Measurements from ENCODE around the gene FSTL5.

The FSTL5 gene

DNA sequence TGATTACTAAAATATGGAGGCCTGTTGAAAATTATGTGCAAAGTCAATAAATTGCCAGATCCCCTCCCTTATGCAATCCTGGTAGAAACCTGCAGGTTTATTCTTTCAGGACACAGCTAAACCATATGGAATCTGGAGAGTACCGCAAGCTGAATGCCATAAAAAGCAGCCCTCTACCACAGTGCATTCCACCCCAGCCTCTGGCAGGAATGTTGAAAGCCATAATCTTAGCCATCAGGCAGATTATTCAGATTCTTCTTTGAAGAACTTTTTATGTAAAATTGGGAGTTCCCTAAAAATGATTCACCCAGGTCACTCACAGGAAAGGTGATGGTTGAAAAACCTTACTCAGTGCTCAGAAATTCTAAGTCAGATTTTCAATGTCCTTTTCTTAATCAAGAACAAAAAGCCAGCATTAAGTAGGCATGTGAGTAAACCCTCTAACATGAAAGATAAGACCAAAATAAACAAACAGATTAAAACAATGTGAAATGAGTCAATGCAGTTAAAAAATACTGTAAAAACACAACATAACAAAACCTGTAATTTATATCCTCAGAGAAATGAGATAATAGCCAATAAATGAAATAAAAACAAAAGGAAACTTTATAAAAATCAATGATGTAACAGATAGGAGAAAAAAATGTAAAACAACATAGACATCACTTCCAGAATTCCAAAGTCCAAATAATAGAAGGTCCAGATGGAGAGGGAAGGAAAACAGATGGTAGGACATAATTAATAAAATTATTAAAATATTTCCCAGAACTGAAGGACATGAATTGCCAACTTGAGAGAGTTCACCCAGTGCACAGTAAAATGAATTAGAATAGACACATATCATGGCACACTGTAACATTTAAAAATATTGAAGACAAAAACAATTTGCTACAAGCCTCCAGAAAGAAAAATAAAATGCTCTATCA is 226.9 kb downstream of the FSTL5 start:
- no peak for DNase-seq

DNA sequence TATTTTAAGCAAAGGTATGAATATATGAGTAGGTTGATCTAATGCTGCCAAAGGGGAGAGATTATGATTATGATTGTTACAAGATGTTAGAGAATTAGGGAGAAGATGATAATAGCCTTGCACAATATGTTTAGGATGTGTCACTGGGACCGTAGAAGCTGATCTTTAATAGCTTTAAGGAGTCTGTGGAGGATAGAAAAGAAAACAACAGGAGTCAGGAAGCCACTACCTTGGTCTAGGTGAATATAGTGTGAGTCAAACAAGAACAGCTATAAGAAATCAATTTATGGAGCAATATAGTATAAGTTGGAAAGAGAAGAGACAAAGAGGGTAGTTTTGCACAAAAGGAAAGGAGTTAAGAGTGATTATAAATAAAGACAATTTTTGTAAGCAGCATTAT is 232.7 kb downstream of the FSTL5 start:
- DNase-seq = no peak

GRCh38 chr4:161929956-161930355 is 233.8 kb downstream of the FSTL5 start:
- no peak for DNase-seq

GRCh38 chr4:161926033-161926828 is 237.6 kb downstream of the FSTL5 start:
- no peak for DNase-seq

GRCh38 chr4:161920304-161921052 is 243.3 kb downstream of the FSTL5 start:
- DNase-seq = no peak

GRCh38 chr4:161919442-161920220 is 244.2 kb downstream of the FSTL5 start:
- DNase-seq = no peak

DNA sequence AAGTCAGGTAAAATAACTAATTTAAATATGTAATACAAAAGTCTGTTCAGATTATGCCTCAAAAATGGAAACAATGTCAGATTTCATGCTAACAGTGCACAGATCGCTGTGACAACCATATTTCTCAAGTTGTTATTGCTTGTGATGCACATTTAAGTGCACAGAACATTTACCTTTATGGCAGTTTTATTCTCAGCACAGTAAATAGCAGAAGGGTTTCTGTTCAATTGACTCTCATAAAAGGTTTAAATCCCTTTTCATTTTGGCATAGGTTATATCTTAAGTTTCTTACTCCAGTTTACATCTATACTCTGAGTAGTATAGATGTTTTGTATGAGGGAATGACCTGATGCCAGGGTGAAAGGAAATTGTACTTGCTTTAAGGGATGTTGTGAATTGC is 247.8 kb downstream of the FSTL5 start:
- no peak for DNase-seq

- no peak for DNase-seq
Measured at GRCh38 chr4:161907590-161907955, 256.2 kb downstream of the FSTL5 start.

DNA sequence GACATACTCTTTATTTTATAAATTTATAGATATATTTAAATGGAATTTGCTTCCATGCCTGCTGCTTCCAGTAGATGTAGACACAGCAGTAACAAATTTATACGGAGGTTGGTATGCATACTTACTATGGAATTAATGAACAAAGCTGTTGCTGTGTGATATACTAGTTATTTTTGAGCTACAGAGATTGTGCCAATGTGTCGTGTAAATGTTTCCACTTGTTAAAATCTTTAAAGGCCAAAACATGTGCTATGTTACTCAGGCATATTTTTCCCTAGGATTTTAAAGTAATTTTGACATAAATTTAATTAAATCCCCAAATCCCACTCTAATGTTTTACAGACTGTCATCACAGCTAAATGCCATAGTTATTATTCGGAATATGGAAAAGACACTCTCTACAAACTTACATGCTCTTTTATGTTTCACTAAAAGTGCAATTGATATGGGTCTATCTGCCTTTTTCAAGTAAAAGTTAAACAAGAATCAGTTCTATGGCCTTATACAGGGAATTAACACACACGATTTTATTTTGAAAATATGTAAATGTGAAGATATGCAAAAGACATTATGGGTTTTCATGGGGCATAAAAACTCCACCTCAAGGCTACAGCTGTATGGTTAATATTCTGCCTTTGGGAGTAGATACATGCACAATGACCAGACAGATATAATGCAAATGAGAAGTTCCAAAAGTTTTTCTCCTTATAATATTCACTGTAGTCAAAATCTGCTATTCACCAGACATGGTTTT is 256.8 kb downstream of the FSTL5 start:
- DNase-seq = no peak

GRCh38 chr4:161900110-161900509 is 263.7 kb downstream of the FSTL5 start:
- DNase-seq = no peak

DNA sequence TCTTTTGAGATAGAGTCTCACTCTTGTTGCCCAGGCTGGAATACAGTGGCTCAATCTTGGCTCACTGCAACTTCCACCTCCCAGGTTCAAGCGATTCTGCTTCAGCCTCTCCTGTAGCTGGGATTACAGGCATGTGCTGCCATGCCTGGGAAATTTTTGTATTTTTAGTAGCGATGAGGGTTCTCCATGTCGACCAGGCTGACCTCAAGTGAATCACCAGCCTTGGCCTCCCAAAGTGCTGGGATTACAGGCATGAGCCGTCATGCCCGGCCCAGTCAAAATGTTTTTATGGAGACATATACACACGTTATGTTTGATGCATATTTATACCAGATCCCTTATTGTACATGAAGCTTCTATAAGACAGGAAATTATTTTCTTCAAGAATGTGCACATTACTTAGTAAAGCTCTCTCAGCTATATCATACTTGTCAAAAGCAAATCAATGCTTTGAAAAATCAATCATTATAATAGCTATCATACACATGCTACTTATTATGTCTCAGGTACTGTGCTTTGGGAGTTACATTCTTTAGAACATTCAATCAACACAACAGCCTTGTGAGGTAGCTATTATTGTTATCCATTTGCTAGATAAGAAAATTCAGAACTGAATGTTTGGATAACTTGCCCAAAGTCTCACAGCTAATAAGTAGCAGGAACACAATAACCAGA is 269.2 kb downstream of the FSTL5 start:
- no peak for DNase-seq

- DNase-seq = no peak
Measured at GRCh38 chr4:161894014-161894413, 269.8 kb downstream of the FSTL5 start.

- DNase-seq = no peak
Measured at GRCh38 chr4:161893566-161893965, 270.2 kb downstream of the FSTL5 start.

DNA sequence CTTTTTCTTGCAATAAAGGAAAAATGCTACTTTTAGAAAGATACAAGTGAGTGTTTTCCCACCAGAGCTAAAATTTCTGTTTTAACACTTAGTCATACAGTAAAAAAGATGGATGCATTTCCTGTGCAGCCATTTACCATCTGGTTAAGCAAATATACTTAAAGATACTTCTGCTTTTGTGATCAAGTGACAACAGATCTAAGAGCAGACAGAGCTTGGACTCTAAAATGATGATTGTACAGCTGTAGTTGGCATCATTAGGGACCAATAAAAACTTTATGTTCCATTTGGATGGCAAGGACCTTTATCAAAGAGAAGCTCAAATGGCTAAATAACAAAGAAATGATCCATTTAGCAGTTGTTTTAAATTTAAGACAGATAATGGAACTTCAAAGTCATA is 270.8 kb downstream of the FSTL5 start:
- no peak for DNase-seq

- DNase-seq = no peak
Measured at GRCh38 chr4:161883157-161883556, 280.6 kb downstream of the FSTL5 start.

GRCh38 chr4:161881370-161881769 is 282.4 kb downstream of the FSTL5 start:
- no peak for DNase-seq

- no peak for DNase-seq
Measured at GRCh38 chr4:161869511-161869910, 294.3 kb downstream of the FSTL5 start.

DNA sequence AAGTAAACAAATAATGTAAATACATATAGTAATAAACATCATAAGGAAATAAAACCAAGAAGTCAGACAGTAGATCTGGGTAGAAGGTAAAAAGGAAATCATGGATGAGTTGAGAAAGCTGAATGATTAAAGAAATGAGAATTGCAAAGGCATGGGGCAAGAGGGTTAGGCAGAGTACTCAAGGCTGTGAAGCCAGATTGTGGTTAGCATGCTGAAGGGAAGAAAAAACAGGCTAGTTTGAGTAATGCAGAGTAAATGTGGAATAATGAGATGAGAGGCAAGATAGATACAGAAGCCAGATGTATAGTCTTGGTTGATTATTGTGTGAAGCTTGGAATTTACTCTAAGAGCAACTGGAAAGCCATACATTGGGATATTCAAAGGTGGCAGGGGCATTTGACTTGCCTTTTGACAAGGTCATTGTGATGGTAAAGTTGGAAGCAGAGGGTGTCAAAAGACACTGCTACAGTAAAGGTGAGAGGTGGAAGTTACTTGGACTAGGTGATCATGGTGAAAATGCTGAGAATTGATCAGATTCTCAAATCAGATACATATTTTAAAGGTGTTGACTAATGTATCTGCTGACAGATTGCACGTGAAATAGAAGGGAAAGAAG is 307.0 kb downstream of the FSTL5 start:
- DNase-seq = no peak

- no peak for DNase-seq
Measured at GRCh38 chr4:161850631-161851030, 313.2 kb downstream of the FSTL5 start.

- DNase-seq = no peak
Measured at GRCh38 chr4:161841759-161842158, 322.0 kb downstream of the FSTL5 start.

DNA sequence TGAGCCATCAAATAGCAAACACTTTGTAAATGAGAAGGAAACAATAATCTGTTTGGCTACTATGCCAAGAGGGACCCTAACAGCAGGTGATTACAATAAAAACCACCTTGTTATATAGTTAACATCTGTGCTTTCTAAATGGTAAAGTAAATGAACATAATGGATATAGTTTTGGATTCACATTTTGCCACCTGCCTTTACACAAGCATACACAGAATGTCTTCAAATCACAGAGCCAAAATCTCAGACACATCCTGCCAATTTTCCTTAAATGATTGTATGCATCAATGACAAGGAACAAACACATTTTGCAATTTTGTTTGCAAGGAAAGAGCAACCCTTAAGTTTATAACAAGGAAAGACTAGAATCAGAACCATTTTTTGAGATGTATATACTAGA is 334.2 kb downstream of the FSTL5 start:
- no peak for DNase-seq

Measured in stimulated activated CD4-positive, alpha-beta T cell treated with anti-CD3 and anti-CD28 coated beads, Interleukin-4, amount 100 ng/mL, for 24 hours (primary cell).